Putamen (tissue), 1 donor: ENCODE results near the gene DLL3.

Experiments
- DNase-seq: peaks from one replicate; pipeline ENCODE4 v3.0.0-alpha.2; 2016; ENCODE audit warnings: low spot score

Gene DLL3

DNA sequence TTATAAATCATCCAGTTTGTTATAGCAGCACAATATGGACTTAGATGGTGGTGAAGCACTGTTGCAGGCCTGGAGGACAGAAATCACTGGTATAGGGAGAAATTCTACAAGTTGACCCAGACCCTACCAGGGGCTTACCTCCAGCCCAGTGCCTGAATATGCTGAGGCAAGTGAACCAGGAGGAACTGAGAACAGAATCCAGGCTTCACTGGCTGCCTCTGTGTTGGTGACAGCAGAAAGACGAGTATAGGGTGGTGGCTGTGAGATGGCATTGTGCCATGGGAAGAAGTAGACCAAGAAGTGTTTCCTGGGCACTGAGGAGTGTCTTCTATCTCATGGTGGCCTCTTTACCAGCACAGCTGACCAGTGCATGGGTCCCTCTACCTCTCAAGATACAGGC lies 57.1 kb downstream of the DLL3 start:
- no peak for DNase-seq
